Muscle layer of duodenum (tissue), 2 donors: ENCODE results near the gene ICAM3.

Experiments
- H3K27ac ChIP-seq: one replicate; pipeline ENCODE4 v1.7.0; 2013; ENCODE audit warnings: mild to moderate bottlenecking, low read length
- H3K27me3 ChIP-seq: one replicate; pipeline ENCODE4 v1.7.0; 2013; ENCODE audit warnings: low read depth, mild to moderate bottlenecking, control low read depth, low read length
- H3K36me3 ChIP-seq, 2 donors: one replicate each; pipeline ENCODE4 v1.7.0; 2013; ENCODE audit warnings: low read length in 2 of 2, control low read depth in 1 of 2, mild to moderate bottlenecking in 1 of 2; ENCODE audit not compliant: insufficient read depth in 2 of 2, control insufficient read depth in 1 of 2
- H3K4me1 ChIP-seq, 2 donors: one replicate each; pipeline ENCODE4 v1.7.0; 2013; ENCODE audit warnings: low read length in 2 of 2, mild to moderate bottlenecking in 2 of 2, control low read depth in 1 of 2, moderate library complexity in 1 of 2; ENCODE audit not compliant: insufficient read depth in 2 of 2, control insufficient read depth in 1 of 2
- H3K4me3 ChIP-seq, 2 donors: one replicate each; pipeline ENCODE4 v1.7.0; 2013; ENCODE audit warnings: low read length in 2 of 2, low read depth in 1 of 2, mild to moderate bottlenecking in 1 of 2
- H3K9me3 ChIP-seq, 2 donors: one replicate each; pipeline ENCODE4 v1.7.0; 2013; ENCODE audit warnings: low read length in 2 of 2, control low read depth in 1 of 2, mild to moderate bottlenecking in 1 of 2; ENCODE audit not compliant: control insufficient read depth in 1 of 2
- donor health status: healthy.

Gene ICAM3

GRCh38 chr19:10288662-10289166, 50.7 kb downstream of the ICAM3 start:
- Histone ChIP-seq H3K27me3 (peaks cover 58% of the 10 kb centered on the region), H3K27ac (no peak overlapping the region), H3K4me1 (peaks cover 5 to 70% of the 10 kb centered on the region in 2 donors), H3K4me3 (peak overlapping the region; percentile 16 to 60), H3K36me3 (peaks cover 12 to 23% of the 10 kb centered on the region in 2 donors), H3K9me3 (no peaks in the 10 kb centered on the region)

- H3K36me3 ChIP-seq: peaks cover 17 to 29% of the 10 kb centered on the region in 2 donors
- H3K4me3 ChIP-seq: no peak within 1 kb of the TSS
- H3K4me1 ChIP-seq: peaks cover 5 to 60% of the 10 kb centered on the region in 2 donors
- H3K9me3 ChIP-seq: no peaks in the 10 kb centered on the region
- peaks cover 42% of the 10 kb centered on the region for H3K27me3 ChIP-seq
- H3K27ac ChIP-seq: no peak within 1 kb of the TSS
These were observed 52.4 kb downstream of the ICAM3 start, which contains the start of gene ICAM4 for GRCh38 chr19:10286803-10287737. TSS of gene ICAM4 (plus strand) at chr19:10286955. CDS start at chr19:10287013, 58 bp downstream.

- Histone ChIP-seq H3K27ac (no peak overlapping the region), H3K9me3 (no peaks in the 10 kb centered on the region), H3K4me1 (peaks cover 4 to 43% of the 10 kb centered on the region in 2 donors)
These were observed 54.0 kb downstream of the ICAM3 start for GRCh38 chr19:10285393-10285792.

GRCh38 chr19:10284960-10285278, 54.5 kb downstream of the ICAM3 start:
- Histone ChIP-seq H3K4me1 (peaks cover 0 to 39% of the 10 kb centered on the region in 2 donors), H3K27me3 (peaks cover 20% of the 10 kb centered on the region), H3K36me3 (peaks cover 17 to 29% of the 10 kb centered on the region in 2 donors), H3K27ac (no peak overlapping the region), H3K9me3 (no peaks in the 10 kb centered on the region), H3K4me3 (no peak overlapping the region)

More at GRCh38 chr19:10285393-10285792, 54.0 kb downstream of the ICAM3 start:
- Histone ChIP-seq H3K36me3 (peaks cover 17 to 29% of the 10 kb centered on the region in 2 donors), H3K27me3 (peaks cover 25% of the 10 kb centered on the region), H3K4me3 (no peak overlapping the region)

- Histone ChIP-seq H3K4me1 (peaks cover 0 to 33% of the 10 kb centered on the region in 2 donors), H3K36me3 (peaks cover 17 to 29% of the 10 kb centered on the region in 2 donors), H3K4me3 (no peak overlapping the region), H3K9me3 (no peaks in the 10 kb centered on the region), H3K27me3 (peaks cover 17% of the 10 kb centered on the region), H3K27ac (no peak overlapping the region)
These were observed 55.1 kb downstream of the ICAM3 start for GRCh38 chr19:10284065-10284959.
